Activated CD8-positive, alpha-beta memory T cell treated with anti-CD3 and anti-CD28 coated beads, Interleukin-2, amount 50 U/mL, for 24 hours (primary cell): ENCODE results near the gene GLIS1.

Source experiments
- DNase-seq: peaks from one replicate; pipeline ENCODE4 v3.0.0-alpha.2; 2020; ENCODE audit errors: extremely low read depth

Gene GLIS1

DNA sequence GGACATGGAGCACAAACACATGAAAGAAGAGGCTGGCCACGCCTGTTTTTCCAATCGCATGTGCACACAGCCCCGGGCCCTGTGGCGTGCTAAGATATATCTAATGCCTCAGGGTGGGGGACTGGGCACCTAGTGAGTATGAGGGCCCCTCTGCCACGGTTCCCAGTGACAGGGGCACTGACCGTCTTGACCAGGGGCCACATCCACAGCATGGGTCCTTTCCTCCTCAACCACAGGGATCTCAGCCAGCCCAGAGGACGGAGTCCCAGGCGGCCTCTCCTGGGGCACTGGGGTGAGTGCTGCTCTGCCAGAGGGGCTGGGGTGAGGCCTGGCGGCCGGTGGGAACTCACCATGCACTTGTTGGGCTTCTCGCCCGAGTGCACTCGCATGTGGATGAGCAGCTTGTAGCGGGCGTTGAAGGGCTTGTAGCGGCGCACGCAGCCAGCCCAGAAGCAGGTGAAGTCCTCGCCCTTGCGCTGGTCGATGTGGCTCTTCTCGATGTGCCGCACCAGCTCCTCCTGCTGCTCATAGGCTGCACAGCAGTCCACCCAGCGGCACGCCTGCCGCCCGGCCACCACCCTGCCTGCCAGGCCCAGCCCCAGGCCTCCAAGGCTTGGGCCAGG lies 145.1 kb downstream of the GLIS1 start:
- DNase-seq, result no peak

DNA sequence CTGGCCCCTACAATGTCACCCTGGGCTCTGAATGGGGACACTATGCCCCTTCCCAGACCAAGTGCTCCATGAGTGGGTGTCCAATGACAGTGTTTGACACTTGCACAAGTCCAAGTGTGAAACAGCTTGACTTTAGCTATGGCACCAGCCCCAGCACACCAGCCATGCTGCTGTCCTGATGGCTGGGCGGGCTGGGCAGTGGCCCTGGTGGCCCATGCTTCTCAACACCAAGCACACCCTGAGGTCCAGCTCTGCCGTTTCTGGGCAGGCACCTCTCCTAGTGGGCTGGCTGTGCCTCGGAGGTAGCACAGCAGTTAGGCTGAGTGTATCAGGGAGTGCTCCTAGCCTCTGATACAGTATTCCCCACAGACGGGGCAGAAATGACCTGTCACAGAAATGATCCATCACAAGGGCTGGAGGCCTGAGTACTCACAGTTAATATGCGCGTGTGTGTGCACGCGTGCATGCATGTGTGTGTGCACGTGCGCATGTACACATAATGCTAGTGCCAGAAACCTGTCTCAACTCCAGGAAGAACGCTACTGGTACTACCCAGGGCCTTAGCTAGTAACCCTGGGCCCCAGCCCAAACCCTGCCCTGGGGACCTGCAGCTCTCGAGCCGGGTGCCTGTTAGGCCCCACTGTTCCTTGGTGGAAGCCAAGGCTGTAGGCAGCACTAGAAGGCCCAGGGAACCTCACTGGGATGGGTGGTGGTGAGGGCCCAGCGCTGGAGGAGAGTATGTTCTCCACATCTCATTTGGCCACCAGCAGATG lies 145.8 kb downstream of the GLIS1 start:
- no peak for DNase-seq

DNA sequence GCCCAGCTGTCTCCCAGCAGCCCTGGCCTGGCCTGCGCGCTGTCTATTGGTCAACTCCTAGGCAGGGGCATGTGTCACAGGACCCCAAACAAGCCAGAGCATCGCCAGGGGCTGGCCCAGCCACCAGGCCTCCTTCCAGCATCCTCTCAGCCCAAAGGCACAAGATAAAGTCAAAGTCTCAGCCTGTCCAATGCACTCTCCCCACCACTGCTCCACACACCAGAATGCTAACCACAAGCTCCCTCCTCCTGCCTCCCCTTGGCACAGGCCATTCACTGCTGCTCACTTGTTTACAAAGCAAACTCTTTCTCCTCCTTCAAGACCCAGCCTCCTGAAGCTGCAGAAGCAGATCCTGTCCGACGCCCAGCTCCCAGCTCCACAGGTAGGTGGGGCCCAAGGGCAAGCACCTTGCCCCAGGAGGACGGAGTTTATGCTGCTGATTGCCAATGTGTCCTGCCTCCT lies 146.4 kb downstream of the GLIS1 start:
- DNase-seq, result no peak

DNA sequence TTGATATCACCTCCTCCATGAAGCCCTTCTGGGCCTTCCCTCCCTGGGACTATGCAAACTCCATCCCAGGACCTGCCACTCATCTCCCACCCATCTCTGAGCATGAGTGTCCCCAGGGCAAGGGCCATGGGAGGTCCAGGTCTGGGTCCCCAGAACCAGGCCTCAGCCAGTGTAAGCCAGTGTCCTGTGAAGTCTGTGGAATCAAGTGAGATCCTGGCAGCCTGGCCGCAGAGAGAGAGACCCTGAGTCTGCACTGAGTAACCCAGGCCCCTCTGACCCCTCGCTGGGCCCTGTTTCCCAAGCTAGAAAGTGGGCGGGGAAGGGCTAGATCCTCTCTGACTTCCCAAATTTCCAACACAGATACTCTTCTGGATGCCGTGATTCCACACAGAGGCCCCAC lies 147.0 kb downstream of the GLIS1 start:
- DNase-seq, result no peak

DNA sequence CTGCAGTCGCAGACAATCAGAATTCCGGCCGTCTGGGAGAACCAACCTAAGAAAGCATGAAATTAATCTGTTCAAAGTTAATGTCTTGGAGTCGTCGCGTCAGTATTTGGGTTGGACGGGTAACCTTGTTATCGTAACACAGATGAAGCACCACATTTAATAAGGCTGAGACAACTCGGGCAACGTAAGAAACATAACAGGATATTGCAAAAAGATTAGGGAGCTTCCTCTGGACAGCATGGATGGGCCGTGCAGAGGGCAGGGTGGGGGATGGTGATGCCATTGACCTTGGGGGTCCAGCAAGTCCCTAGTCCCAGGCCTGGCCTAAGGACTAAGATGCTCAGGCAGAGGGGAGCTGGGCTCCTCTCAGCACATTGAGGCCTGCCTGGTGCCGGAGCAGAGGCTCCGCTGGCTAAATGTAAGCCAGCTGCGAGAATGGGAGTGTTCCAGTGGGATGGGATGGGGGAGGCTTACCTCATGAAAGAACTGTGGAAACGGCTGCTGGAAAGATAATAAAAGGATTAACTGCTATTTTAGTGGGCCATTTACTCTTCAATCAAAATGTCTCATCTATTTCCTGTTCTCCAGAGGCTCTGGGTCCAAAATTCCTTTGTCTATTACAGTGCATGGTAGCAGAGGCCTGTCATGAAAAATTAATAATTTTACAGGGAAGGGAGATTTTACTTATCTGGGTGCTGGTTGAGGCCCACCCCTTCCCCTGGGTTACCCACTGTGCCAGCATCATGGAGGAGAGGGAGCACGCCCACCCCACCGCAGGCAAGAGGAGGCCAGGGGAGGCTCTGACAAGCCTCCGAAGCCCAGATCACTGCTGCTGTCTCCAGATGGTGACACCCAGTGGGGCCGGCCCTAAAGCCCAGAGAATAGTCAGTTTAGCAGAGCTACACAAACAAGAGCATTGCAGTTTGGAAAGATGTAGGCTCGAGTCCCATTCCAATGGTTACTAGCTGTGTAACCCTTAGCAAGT lies 148.1 kb downstream of the GLIS1 start:
- no peak for DNase-seq

DNA sequence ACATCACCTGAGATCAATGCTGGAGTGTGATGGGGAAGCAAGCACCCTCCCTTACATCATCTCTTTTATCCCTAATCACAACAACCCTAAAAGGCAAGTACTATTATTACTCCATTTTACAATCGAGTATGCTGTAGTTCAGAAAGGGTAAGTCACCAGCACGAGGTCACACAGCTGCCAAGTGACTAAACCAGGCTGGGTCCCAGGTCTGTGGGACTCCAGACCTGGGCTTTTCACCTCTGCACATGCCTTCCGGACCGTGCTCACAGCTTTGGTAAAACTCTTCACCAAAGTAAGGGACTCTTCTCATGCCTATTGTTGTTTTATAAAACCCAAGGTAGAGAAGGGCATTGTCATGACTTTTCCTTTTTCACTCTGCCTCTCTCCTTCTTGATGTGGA lies 148.9 kb downstream of the GLIS1 start:
- no peak for DNase-seq

DNA sequence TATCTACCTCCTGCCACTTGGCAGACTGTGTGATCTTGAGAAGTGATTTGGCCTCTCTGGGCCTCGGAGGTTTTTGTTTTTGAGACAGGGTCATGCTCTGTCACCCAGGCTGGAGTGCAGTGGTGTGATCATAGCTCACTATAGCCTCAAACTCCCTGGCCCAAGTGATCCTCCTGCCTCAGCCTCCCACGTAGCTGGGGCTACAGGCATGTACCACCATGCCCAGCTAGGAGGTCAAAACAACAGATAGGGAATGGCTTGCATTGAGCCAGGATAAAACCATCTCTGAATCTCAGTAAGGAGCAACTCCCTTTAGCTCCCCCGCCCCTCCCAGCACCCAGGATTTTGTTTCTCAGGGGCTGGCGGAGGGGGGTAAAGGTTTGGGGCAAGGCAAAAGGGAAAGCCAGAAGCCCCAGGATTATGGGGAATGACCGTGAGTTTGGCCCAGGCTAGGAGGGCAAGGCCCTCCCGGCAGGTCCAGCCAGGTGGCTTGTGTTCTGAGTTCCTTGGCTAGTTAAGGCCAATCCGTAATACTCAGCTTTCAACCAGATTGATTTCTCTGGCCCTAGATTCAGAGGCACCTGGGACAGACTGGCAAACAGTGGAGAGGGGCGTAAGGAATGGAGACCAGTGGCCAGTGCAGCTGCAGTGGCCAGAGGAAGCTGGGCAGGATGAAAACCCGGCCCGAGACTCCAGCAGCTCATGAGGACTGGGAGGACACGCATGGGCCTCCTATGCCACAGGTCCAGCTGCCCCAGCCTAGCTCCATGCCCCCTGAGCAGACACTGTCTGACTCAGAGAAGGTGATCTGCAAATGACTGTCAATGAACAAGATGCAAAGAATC lies 149.7 kb downstream of the GLIS1 start:
- DNase-seq, result no peak

DNA sequence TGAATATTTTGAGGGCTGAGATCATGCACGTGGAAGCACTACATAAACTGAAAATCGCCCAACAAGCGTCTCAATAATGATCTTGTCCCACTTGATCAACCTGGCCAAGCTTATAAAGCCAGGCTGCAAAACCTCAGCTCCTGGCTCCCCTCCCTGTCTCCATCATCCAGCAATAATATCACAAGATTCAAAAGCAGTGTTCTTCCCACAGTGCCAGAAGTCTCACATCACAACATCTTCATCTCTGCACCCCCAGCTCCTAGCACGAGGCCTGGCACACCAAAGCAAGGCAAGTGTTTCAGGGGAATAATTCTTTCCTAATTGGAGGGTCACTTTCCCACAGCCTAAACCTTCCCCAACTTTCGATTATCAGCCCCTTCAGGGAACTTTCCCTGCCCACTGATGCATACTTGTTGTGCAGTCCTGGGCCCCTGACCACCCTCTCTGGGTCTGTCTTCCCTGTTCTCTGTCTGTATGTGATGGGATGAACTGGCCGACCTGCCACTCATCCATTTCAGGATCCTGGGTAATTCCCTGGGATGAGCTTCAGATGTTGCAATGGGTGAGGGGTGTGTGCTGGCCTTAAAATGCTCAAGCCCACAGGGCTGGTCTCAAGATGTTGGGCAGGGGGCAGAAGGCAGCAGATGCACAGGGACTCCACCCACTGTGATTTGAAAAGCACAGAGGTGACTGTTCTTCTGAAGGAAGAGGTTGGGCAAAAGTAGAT lies 150.7 kb downstream of the GLIS1 start:
- DNase-seq, result no peak

DNA sequence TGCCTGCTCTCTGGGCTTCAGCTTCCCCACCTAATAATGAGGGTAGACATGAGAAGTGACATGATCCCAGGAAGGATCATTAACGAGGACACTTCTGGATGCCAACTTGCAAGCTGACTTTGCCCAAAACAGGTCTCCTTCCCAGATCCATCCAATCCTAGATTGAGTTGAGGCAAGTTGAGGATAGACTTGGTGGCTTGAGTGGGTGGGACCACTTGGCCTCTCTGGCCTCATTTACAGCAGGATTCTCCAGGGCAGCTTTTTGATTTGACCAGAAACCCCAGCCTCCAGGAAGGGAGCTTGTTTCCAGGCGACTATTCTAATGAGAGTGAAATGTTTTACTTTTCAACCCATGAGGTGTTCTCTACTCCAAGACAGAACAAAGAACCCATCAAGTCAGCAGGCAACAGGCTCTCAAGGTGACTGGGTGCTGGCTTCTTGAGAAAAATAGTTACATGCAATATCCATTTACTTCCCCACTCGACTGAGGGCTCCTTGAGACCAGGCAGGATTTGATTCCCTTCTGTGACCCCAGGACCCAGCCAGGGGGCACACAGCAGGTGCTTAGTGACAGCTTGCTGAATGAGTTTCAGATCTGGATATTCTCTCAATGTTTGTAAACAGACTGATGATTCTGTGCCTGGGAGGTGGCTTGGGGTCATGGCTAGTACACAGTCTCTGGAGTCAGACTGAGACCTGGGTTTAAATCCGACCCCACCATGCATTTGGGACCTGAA lies 151.5 kb downstream of the GLIS1 start:
- DNase-seq, result no peak

DNA sequence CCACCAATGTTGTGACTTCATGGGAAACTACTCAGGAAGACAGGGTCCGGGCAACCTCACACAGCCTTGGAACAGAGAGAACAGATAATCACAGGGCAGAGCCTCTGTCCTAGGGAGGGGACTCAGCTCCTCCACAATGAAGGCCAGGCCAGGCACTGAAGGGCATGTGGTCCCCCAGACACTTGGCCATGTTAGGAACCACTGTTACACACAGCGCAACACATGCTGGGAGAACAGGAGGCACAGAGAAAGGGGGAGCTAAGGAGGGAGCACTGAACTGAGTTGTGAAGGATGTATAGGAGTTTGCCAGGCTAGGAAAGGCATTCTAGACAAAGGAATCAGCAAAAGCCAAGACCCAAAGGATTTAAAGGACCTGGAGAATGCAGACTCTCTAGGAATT lies 152.2 kb downstream of the GLIS1 start:
- no peak for DNase-seq

DNA sequence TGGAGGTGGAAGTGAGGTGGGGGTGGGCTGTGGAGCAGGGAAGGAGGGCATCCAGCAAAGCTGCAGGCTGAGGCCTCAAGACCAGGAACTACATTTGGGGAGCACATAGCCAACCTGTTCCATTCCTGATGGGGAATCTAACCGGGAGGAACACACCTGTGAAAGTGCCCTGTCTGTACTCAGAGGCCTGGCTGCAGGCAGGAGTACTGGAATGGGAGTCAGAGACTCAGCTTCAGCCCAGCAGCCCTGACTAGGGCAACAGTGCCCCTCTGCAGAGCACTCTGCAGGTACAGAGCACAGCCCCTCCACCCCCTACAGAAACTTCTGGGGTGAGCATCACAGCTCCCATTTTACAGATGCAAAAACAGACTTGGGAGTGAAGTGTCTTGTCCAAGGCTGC lies 153.4 kb downstream of the GLIS1 start:
- no peak for DNase-seq

DNA sequence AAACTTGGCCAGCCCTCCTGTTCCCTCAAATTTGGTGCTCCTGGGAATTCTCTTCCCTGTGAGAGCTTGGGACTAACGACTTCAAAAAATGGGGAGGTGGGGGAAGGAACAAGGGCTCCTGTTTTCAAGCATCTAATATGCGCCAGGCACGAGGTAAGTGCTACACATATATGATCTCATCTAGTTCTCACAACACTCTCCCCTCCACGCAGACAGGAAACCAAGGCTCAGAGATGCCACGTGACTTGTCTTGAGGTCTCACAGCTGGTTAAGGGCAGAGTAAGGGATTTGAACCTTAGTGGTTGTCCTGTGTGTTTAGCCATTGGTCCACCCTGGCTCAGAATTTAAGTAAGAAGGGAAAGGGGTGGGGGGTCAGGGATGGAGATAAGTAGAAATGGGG lies 153.8 kb downstream of the GLIS1 start:
- no peak for DNase-seq

DNA sequence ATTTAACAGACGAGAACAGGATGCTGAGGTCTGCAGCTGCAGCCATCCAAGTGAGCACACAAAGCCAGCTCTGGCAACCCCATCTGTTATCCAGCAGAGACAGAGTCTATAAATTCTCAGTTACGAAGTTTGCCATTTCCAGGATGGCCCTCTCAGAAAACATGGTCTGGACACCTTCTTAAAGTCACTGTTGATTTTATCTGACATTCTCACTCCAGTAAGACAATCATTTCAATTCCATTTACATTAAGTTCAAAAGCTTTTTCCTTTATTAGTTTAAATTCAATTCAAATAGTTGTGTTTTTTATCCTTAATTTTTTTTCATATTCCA lies 154.2 kb downstream of the GLIS1 start:
- DNase-seq, result no peak

DNA sequence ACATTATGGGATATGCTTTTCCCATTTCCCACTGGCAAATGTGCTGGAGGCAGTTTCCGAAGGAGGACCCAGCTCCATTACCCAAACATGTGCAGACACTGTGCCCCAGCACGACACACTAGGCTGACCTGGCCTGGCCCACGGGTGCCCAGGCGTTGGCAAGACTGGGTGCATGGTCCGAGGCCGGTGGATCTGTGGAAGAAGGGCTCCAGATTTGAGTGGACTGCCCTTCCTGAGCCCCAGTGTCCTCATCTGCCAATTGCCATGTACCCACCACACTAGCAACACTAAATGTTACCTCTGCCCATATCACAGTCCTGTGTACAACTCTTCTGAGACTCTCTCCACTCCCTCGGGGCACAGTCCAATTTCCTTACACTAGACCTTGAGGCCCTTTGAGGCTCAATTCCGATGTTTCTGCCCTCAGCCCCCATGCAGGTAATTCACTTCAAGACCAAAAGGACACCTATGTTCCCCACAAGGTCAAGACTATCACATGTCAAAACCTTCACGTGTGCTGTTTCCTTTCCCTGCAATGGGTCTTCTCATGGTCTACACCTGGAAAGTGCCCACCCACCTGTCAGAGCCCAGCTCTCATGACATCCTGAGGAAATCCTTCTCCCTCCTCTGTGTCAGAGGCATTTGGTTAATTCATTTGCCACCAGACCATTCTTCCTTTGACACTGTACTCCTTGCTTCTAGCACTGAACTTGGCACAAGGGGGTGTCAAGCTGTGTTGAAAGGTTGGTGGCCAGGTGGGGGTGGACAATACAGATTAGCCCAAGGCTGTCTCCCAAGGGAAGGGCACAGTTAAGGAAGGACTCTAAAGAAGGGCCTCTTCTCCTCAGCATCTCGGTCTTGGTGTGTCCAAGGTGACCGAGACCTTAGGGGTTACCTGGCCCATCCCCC lies 154.8 kb downstream of the GLIS1 start:
- DNase-seq, result no peak

DNA sequence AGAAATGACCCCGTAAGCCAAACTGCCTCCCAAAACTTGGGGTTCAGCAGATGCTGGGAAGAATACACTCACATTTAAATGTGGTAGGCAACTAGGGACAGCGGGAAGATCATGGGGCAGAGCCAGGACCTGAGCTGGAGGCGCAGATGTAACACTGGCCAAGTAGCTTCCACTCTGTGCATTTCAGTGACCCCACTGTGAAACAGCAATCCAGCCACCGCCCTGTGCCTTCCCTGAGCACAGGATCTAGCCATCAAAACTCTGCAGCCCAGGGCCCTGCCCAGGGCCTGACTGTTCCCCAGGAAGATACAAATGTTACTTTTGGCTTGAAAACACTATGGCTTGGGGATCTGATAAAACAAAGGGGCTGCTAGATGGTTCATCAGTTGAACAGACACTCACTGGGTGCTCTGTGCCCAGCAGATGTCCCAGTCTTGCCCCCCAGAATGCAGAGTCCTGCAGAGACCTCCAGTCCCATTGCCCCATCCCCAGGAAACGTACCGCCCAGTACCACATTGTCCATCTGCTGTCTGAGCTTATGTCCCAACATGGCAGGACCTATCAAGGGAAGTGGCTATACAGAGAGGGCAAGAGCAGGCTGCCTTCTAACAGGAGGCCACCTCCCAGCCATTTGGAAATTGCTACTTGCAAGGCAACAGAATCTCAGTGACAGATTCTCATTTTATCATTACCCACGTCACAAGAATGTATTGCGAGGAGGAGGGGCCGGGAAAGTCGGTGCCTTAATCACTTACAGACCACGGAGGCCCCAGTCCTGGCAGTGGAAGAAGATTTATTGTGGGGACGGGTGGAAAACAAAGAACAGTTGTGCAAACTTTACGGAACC lies 155.7 kb downstream of the GLIS1 start:
- no peak for DNase-seq

DNA sequence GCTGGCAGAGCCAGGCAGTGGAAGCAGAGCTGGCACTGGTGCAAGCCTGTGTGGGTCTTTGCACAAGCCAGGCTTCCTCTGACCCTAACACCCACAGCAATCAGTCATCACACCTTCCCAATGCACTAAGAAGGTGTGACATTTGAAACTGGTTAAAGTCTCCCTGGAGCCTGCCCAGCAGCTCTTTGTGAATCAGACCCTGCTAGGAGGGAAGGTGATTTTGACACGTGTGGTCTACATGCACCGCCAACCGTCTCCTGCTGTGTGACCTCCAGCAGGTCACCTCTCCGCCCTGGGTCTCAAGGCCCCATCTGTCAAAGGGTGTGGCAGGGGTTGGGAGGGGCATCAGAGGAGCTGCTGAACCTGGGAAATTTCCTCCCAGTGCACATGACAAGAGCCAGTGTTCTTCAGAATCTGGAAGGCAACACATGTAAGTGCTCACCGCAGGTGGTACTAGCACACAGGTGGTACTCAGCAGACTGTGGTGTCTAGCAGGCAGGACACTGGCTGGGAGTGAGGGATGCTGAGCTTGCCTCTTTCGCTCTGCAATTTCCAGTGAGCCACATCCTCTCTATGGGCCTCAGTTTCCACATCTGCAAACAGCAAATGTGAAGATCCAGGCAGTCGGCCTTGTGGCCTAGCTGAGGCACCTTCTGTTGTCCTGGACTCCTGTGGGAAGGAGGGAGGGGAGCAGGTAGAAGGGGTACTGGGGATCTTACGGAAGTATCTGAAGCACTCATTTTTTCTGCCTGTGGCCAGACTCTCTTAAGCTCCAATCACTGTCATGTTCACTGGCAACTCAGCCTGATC lies 156.5 kb downstream of the GLIS1 start:
- no peak for DNase-seq

DNA sequence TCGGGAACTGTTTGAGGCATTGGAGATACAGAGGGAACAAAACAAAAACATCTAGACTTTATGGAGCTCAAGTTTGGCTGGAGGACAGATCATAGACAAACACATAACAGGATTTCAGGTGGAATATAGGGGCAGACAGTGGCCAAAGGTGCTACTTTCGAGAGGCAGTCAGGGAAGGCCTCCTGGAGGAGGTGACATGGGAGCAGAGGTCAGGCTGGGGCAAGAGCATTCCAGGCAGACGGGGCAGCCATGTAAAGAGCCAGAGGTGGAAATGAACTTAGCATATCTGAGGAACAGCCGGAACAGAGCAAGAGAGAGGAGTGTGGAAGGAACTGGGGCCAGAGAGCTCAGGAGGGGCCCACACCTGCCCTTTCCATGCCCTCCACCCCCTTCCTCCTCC lies 157.5 kb downstream of the GLIS1 start:
- DNase-seq, result no peak
